Omental fat pad (tissue), 4 donors: ENCODE measurements around the gene LGALS4. TPM values are rescaled to one million over a fixed set of nuclear protein-coding genes. Genes with fewer than 3 reads are reported as not detected.

Experiments used
- ATAC-seq: fragments of 150-250 bp; one replicate; pipeline ENCODE4 v1.9.1; 2016; ENCODE audit warnings: mild to moderate bottlenecking, moderate library complexity; ENCODE audit not compliant: low FRiP score
- DNase-seq: peaks from one replicate; pipeline ENCODE4 v3.0.0-alpha.2; 2019; ENCODE audit warnings: low spot score
- CTCF ChIP-seq, 3 donors: fragments of 450-650 bp; IDR thresholded peaks; one replicate each; pipeline ENCODE4 v1.5.1; 2016 to 2017; ENCODE audit warnings: antibody characterized with exemption in 3 of 3, mild to moderate bottlenecking in 3 of 3, moderate library complexity in 2 of 3
- total RNA-seq, 4 donors: library from RNA; depleted of rRNA; stranded (reverse); fragments of >200 nt; gene quantifications; one replicate each; pipeline ENCODE4 v1.1.0, GENCODE V29; 2016

LGALS4 gene
- total RNA-seq, 4 donors from 2014 or later = 0.46 to 1.6 TPM; not detected in 2

- TF ChIP-seq CTCF (IDR thresholded peaks at IDR 0.05) = no peak
- DNase-seq (no peak), ATAC-seq (no peak)
Observed at GRCh38 chr19:38841180-38841766, 28.5 kb upstream of the LGALS4 start.

- no peak for ATAC-seq
- no peak for TF ChIP-seq CTCF (IDR thresholded peaks at IDR 0.05)
Observed at GRCh38 chr19:38840583-38840968, 27.8 kb upstream of the LGALS4 start.

GRCh38 chr19:38839816-38840582, 27.3 kb upstream of the LGALS4 start:
- no peak for DNase-seq
- no peak for ATAC-seq
- TF ChIP-seq CTCF (IDR thresholded peaks at IDR 0.05) = no peak

More at GRCh38 chr19:38840583-38840968, 27.8 kb upstream of the LGALS4 start:
- DNase-seq = no peak

GRCh38 chr19:38838986-38839761, 26.4 kb upstream of the LGALS4 start:
- DNase-seq (no peak), ATAC-seq (no peak)
- no peak for TF ChIP-seq CTCF (IDR thresholded peaks at IDR 0.05)

- no peak for ATAC-seq
- TF ChIP-seq CTCF (IDR thresholded peaks at IDR 0.05) = no peak
- no peak for DNase-seq
Observed at GRCh38 chr19:38838208-38838985, 25.7 kb upstream of the LGALS4 start.

GRCh38 chr19:38837656-38838121, 24.9 kb upstream of the LGALS4 start:
- TF ChIP-seq CTCF (IDR thresholded peaks at IDR 0.05) = no peak
- DNase-seq (no peak), ATAC-seq (no peak)
